Prostate gland (tissue), 2 donors: Measurements from ENCODE around the gene BRF1. TPM values are rescaled to one million over a fixed set of nuclear protein-coding genes. Genes with fewer than 3 reads are reported as not detected.

Experiments
- DNase-seq: peaks from one replicate; pipeline ENCODE4 v3.0.0-alpha.2; 2019; ENCODE audit warnings: low spot score
- H3K27ac ChIP-seq, 2 donors: fragments of 200-600 bp; sonication (generic); 2 replicates each; pipeline ENCODE4 v1.5.1; 2017 to 2019
- H3K27me3 ChIP-seq: fragments of 200-600 bp; sonication (generic); replicated peaks from 2 replicates; pipeline ENCODE4 v1.5.1; 2019; ENCODE audit not compliant: insufficient read depth
- H3K36me3 ChIP-seq, 2 donors: fragments of 200-600 bp; sonication (generic); 1 replicate in 1 of 2; 2 replicates in 1 of 2; pipeline versions ENCODE4 v1.5.1 to v1.8.1; 2017 to 2019
- H3K4me1 ChIP-seq: fragments of 200-600 bp; sonication (generic); replicated peaks from 2 replicates; pipeline ENCODE4 v1.5.1; 2019
- H3K4me3 ChIP-seq, 2 donors: fragments of 200-600 bp; sonication (generic); 2 replicates each; pipeline ENCODE4 v1.5.1; 2017 to 2019
- H3K9me3 ChIP-seq: fragments of 200-600 bp; sonication (generic); 2 replicates; pipeline ENCODE4 v1.5.1; 2017
- POLR2A ChIP-seq: fragments of 450-650 bp; IDR thresholded peaks from one replicate; pipeline ENCODE4 v1.6.1; 2016; ENCODE audit warnings: antibody characterized with exemption, mild to moderate bottlenecking
- POLR2AphosphoS5 ChIP-seq: sonication (generic); formaldehyde crosslinking; IDR thresholded peaks from one replicate; pipeline ENCODE4 v1.6.1; 2017; ENCODE audit warnings: antibody characterized with exemption
- WGBS: methylation state at CpG from one replicate; pipeline ENCODE4 v1.1.5; 2018; 5-methylcytosine and 5-hydroxymethylcytosine counted together
- intact Hi-C: fragments of 100-400 bp; cut with DNase I; formaldehyde crosslinking; loops from one replicate; pipeline ENCODE4 v1.14.2; 2022
- total RNA-seq, 2 donors: library from RNA; depleted of rRNA; stranded (reverse); fragments of >200 nt; gene quantifications; one replicate each; pipeline ENCODE4 v1.1.0, GENCODE V29; 2016
- TF ChIP-seq, protein P1 (sequence below), 4 experiments: fragments of 200-600 bp in 2 of 4; fragments of 450-650 bp in 2 of 4; sonication (generic) in 2 of 4; IDR thresholded peaks; 1 replicate in 3 of 4; 2 replicates in 1 of 4; pipeline ENCODE4 v1.5.1; 2016 to 2019; ENCODE audit warnings: antibody characterized with exemption in 4 of 4, mild to moderate bottlenecking in 2 of 4, moderate library complexity in 2 of 4

The BRF1 gene
- total RNA-seq, 2 donors from 2014 or later = 64.9 to 88.9 TPM

- 93% methylated on average over 15 of the region's 15 CpGs for WGBS
- Histone ChIP-seq H3K4me3 (no peak overlapping the region), H3K27ac (no peak overlapping the region), H3K36me3 (peaks cover 0 to 11% of the 10 kb centered on the region in 2 donors), H3K27me3 (no peaks in the 10 kb centered on the region), H3K4me1 (no peaks in the 10 kb centered on the region), H3K9me3 (no peaks in the 10 kb centered on the region)
- DNase-seq = no peak
- intact Hi-C loops = no loop called here
- TF ChIP-seq POLR2AphosphoS5 = no peak
These were observed 76.8 kb downstream of the BRF1 start for GRCh38 chr14:105223770-105224544.

DNA sequence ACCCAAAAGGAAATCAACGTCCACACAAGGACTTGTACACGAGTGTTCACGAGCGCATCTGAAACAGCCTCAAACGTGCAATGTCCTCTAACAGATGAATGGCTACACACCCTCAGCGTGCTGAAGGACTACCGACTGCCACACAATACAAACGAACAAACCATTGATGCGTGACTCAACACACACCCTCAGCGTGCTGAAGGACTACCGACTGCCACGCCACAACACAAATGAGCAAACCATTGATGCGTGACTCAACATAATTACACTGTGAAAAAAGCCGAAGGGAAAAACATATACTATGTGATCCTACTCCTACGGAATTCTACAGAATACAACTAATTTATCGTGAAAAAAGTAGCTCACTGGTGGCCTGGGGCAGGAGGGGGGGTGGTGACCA, 77.5 kb downstream of the BRF1 start:
- Histone ChIP-seq H3K4me1 (no peaks in the 10 kb centered on the region), H3K27me3 (no peaks in the 10 kb centered on the region), H3K4me3 (no peak overlapping the region), H3K9me3 (no peaks in the 10 kb centered on the region), H3K27ac (no peak overlapping the region), H3K36me3 (peaks cover 0 to 13% of the 10 kb centered on the region in 2 donors)
- TF ChIP-seq, protein P1, sequence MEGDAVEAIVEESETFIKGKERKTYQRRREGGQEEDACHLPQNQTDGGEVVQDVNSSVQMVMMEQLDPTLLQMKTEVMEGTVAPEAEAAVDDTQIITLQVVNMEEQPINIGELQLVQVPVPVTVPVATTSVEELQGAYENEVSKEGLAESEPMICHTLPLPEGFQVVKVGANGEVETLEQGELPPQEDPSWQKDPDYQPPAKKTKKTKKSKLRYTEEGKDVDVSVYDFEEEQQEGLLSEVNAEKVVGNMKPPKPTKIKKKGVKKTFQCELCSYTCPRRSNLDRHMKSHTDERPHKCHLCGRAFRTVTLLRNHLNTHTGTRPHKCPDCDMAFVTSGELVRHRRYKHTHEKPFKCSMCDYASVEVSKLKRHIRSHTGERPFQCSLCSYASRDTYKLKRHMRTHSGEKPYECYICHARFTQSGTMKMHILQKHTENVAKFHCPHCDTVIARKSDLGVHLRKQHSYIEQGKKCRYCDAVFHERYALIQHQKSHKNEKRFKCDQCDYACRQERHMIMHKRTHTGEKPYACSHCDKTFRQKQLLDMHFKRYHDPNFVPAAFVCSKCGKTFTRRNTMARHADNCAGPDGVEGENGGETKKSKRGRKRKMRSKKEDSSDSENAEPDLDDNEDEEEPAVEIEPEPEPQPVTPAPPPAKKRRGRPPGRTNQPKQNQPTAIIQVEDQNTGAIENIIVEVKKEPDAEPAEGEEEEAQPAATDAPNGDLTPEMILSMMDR (IDR thresholded peaks at IDR 0.05) = no peak
- TF ChIP-seq POLR2A = no peak
- no peak for TF ChIP-seq POLR2AphosphoS5
- no peak for DNase-seq
- intact Hi-C loops = no loop called here
- WGBS = 92% methylated on average over 16 of the region's 16 CpGs

- intact Hi-C loops = no loop called here
- H3K27me3 ChIP-seq = no peaks in the 10 kb centered on the region
- no peak overlapping the region for H3K4me3 ChIP-seq
- H3K9me3 ChIP-seq = no peaks in the 10 kb centered on the region
- TF ChIP-seq POLR2A (no peak), POLR2AphosphoS5 (no peak)
- TF ChIP-seq, protein P1 (IDR thresholded peaks at IDR 0.05) = no peak
- H3K36me3 ChIP-seq = peaks cover 5 to 13% of the 10 kb centered on the region in 2 donors
- H3K4me1 ChIP-seq = no peaks in the 10 kb centered on the region
- 74% methylated on average over 21 of the region's 27 CpGs for WGBS
- no peak for DNase-seq
- H3K27ac ChIP-seq = no peak overlapping the region
These were observed 79.1 kb downstream of the BRF1 start for GRCh38 chr14:105221598-105222178.

- H3K36me3 ChIP-seq = peaks cover 5 to 13% of the 10 kb centered on the region in 2 donors
- H3K4me1 ChIP-seq = no peaks in the 10 kb centered on the region
- no peak overlapping the region for H3K4me3 ChIP-seq
- WGBS = 83% methylated on average over 29 of the region's 29 CpGs
- DNase-seq = no peak
- H3K27me3 ChIP-seq = no peaks in the 10 kb centered on the region
- H3K9me3 ChIP-seq = no peaks in the 10 kb centered on the region
- no peak overlapping the region for H3K27ac ChIP-seq
- intact Hi-C loops = no loop called here
- TF ChIP-seq POLR2AphosphoS5 = no peak
- TF ChIP-seq POLR2A = no peak
- TF ChIP-seq, protein P1 (IDR thresholded peaks at IDR 0.05) = no peak
These were observed 79.9 kb downstream of the BRF1 start for GRCh38 chr14:105220699-105221597.

DNA sequence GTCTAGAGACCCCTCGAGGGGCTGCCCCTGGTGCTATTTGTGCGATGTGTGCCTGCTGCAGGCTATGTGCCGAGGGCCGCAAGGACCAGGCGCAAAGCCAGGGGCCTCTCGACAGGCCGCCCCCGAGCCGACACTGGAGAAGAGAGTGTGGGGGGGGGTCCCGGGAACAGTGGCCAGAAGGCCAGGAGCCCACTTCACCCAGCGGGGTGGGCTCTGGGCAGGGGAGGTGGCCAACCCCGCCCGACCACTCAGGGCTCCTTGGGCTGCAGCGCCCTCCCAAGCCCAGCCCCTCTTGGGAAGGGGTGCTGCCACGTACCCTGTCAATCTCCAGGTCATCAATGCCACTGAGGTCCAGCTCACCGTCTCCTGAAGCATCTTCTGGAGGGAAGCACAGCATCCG, 81.0 kb downstream of the BRF1 start:
- WGBS = 91% methylated on average over 17 of the region's 17 CpGs
- Histone ChIP-seq H3K36me3 (peaks cover 5 to 8% of the 10 kb centered on the region in 2 donors), H3K4me3 (no peak overlapping the region), H3K27ac (no peak overlapping the region), H3K4me1 (no peaks in the 10 kb centered on the region), H3K9me3 (no peaks in the 10 kb centered on the region), H3K27me3 (no peaks in the 10 kb centered on the region)
- TF ChIP-seq POLR2A (no peak), POLR2AphosphoS5 (no peak)
- TF ChIP-seq, protein P1 (IDR thresholded peaks at IDR 0.05) = no peak
- DNase-seq = no peak
- intact Hi-C loops = no loop called here
